Pancreas (tissue), 10 donors: Measurements from ENCODE around the gene GDF2. TPM values are rescaled to one million over a fixed set of nuclear protein-coding genes. Genes with fewer than 3 reads are reported as not detected.

Experiments used
- ATAC-seq, 4 donors: fragments of 200-7000 bp; cut with Tn5 transposase; one replicate each; pipeline versions ENCODE4 v1.8.0 to v1.9.1; 2020; ENCODE audit warnings: mild to moderate bottlenecking in 4 of 4, moderate library complexity in 4 of 4
- DNase-seq, 6 donors: peaks; one replicate each; pipeline ENCODE4 v3.0.0-alpha.2; 2020
- FAIRE-seq: peaks from 2 replicates; lab custom pipeline; 2012; peaks lifted over from hg19 to GRCh38; lab: Jason Lieb, UNC
- H3K27ac ChIP-seq, 4 donors: fragments of 200-600 bp; sonication (generic); 1 replicate in 3 of 4; 2 replicates in 1 of 4; pipeline versions ENCODE4 v1.5.0 to v1.8.0; 2020
- H3K27me3 ChIP-seq, 4 donors: fragments of 200-600 bp; one replicate each; pipeline ENCODE4 v1.8.0; 2021
- H3K36me3 ChIP-seq, 3 donors: fragments of 200-600 bp; sonication (generic) in 1 of 3; one replicate each; pipeline versions ENCODE4 v1.5.0 to v1.8.0; 2020 to 2021
- H3K4me1 ChIP-seq, 3 donors: fragments of 200-600 bp; one replicate each; pipeline ENCODE4 v1.8.0; 2021
- H3K4me3 ChIP-seq, 4 donors: fragments of 200-600 bp; sonication (generic) in 2 of 4; one replicate each; pipeline versions ENCODE4 v1.5.0 to v1.8.0; 2020 to 2021
- H3K9me3 ChIP-seq, 4 donors: fragments of 200-600 bp; one replicate each; pipeline ENCODE4 v1.8.0; 2021
- CTCF ChIP-seq, 4 donors: fragments of 200-600 bp; sonication (generic) in 3 of 4; IDR thresholded peaks; one replicate each; pipeline versions ENCODE4 v1.5.0 to v1.8.0; 2021; ENCODE audit warnings: antibody characterized with exemption in 4 of 4
- WGBS, 2 donors: extraction: QIAGEN DNeasy Blood & Tissue Kit; methylation state at CpG; one replicate each; pipeline ENCODE4 v1.1.7; 2013; 5-methylcytosine and 5-hydroxymethylcytosine counted together
- intact Hi-C, 3 donors: fragments of 100-400 bp; cut with DNase I; formaldehyde crosslinking; loops; one replicate each; pipeline versions ENCODE4 v1.11.1 to v1.14.2; 2022
- polyA plus RNA-seq, 2 donors: library from polyadenylated mRNA; stranded (reverse); fragments of 200-250 nt; gene quantifications; one replicate each; pipeline ENCODE4 v1.2.3, GENCODE V29; 2013
- total RNA-seq, 6 donors: library from RNA; stranded (reverse); fragmentation: NEBNext Ultra II Directional in 4 of 6; extraction: Animal tissue kit (Norgen Biotek cat#: 25700) in 4 of 6; gene quantifications; one replicate each; pipeline versions ENCODE4 v1.2.1 to v1.2.4, GENCODE V29; 2021 to 2023
- donor health status: healthy with polysubstance abuse.
- donor health status: DM: no; HTN: no; CAD: no; lungs with moderate emphysema.
- donor health status: DM: no; HTN: no; CAD: no.
- donor health status: control.
- donor health status: control.
- donor health status: Bipolar disorder and iron deficiency.
- donor health status: DM: yes; HTN: yes; CAD: no.
- donor health status: DM: no; HTN: no; CAD: no.
- donor health status: DM: no; HTN: no; CAD: no.
- donor health status: DM: yes; HTN: yes; CAD: no.

GDF2 gene
- total and polyA plus RNA-seq, 8 donors, result not detected

GRCh38 chr10:47369251-47369894, 47.1 kb downstream of the GDF2 start:
- H3K4me3 ChIP-seq, result no peak overlapping the region
- ATAC-seq, result no peak
- no peaks in the 10 kb centered on the region for H3K27me3 ChIP-seq
- TF ChIP-seq CTCF (IDR thresholded peaks at IDR 0.05), result no peak
- WGBS, 2 donors, result 71 to 86% methylated on average over 9 of the region's 9 CpGs
- no peak overlapping the region for H3K27ac ChIP-seq
- no peak for FAIRE-seq
- H3K36me3 ChIP-seq, result no peaks in the 10 kb centered on the region
- H3K9me3 ChIP-seq, result no peaks in the 10 kb centered on the region
- DNase-seq, result peak in 2 of 6 donors; percentile 5 to 31
- intact Hi-C loops, result no loop called here
- no peaks in the 10 kb centered on the region for H3K4me1 ChIP-seq

- Histone ChIP-seq H3K4me3 (no peak overlapping the region), H3K27ac (no peak overlapping the region), H3K27me3 (no peaks in the 10 kb centered on the region), H3K9me3 (no peaks in the 10 kb centered on the region), H3K4me1 (no peaks in the 10 kb centered on the region), H3K36me3 (no peaks in the 10 kb centered on the region)
- ATAC-seq (no peak), FAIRE-seq (no peak), DNase-seq (peak in 1 of 6 donors; percentile 7)
- intact Hi-C loops, result no loop called here
- TF ChIP-seq CTCF (IDR thresholded peaks at IDR 0.05), result no peak
- 95 to 96% methylated on average over 11 of the region's 11 CpGs for WGBS, 2 donors
Measured at GRCh38 chr10:47370015-47370767, 47.9 kb downstream of the GDF2 start.

GRCh38 chr10:47370878-47371277, 48.6 kb downstream of the GDF2 start:
- Histone ChIP-seq H3K27ac (no peak overlapping the region), H3K27me3 (no peaks in the 10 kb centered on the region), H3K4me1 (no peaks in the 10 kb centered on the region), H3K9me3 (no peaks in the 10 kb centered on the region), H3K4me3 (no peak overlapping the region), H3K36me3 (no peaks in the 10 kb centered on the region)
- WGBS, 2 donors, result 95 to 96% methylated on average over 7 of the region's 7 CpGs
- FAIRE-seq (no peak), DNase-seq (peak in 1 of 6 donors; percentile 3), ATAC-seq (no peak)
- TF ChIP-seq CTCF (IDR thresholded peaks at IDR 0.05), result no peak
- intact Hi-C loops, result no loop called here

- intact Hi-C loops, result no loop called here
Measured at GRCh38 chr10:47371629-47372485, 49.6 kb downstream of the GDF2 start.

More at GRCh38 chr10:47371629-47372485, 49.6 kb downstream of the GDF2 start:
- H3K27me3 ChIP-seq, result no peaks in the 10 kb centered on the region
- 87 to 91% methylated on average over 7 of the region's 7 CpGs for WGBS, 2 donors
- H3K4me3 ChIP-seq, result no peak overlapping the region
- H3K27ac ChIP-seq, result no peak overlapping the region
- no peaks in the 10 kb centered on the region for H3K36me3 ChIP-seq
- no peak for ATAC-seq
- no peaks in the 10 kb centered on the region for H3K9me3 ChIP-seq
- H3K4me1 ChIP-seq, result no peaks in the 10 kb centered on the region
- DNase-seq, result peak in 1 of 6 donors; percentile 3
- TF ChIP-seq CTCF (IDR thresholded peaks at IDR 0.05), result no peak
- no peak for FAIRE-seq
